Testis (tissue), 3 donors: ENCODE measurements around the gene STXBP5. TPM values are rescaled to one million over a fixed set of nuclear protein-coding genes. Genes with fewer than 3 reads are reported as not detected.

Experiments used
- DNase-seq: peaks from one replicate; pipeline ENCODE4 v3.0.0-alpha.2; 2019
- H3K27ac ChIP-seq, 2 donors: fragments of 200-600 bp; sonication (generic); one replicate each; pipeline ENCODE4 v1.5.1; 2019
- H3K27me3 ChIP-seq: fragments of 200-600 bp; sonication (generic); one replicate; pipeline ENCODE4 v1.5.1; 2019
- H3K36me3 ChIP-seq: fragments of 200-600 bp; sonication (generic); one replicate; pipeline ENCODE4 v1.5.1; 2017; ENCODE audit warnings: low read depth; ENCODE audit errors: missing control alignments
- H3K4me1 ChIP-seq: fragments of 200-600 bp; sonication (generic); one replicate; pipeline ENCODE4 v1.5.1; 2019
- H3K4me3 ChIP-seq, 2 donors: fragments of 200-600 bp; sonication (generic); one replicate each; pipeline ENCODE4 v1.5.1; 2017 to 2019
- H3K9me3 ChIP-seq: fragments of 200-600 bp; sonication (generic); one replicate; pipeline ENCODE4 v1.5.1; 2017
- CTCF ChIP-seq, 3 experiments: fragments of 450-650 bp in 2 of 3; fragments of 200-600 bp in 1 of 3; sonication (generic) in 1 of 3; IDR thresholded peaks; one replicate each; pipeline ENCODE4 v1.5.1; 2016 to 2019; ENCODE audit warnings: antibody characterized with exemption in 3 of 3, mild to moderate bottlenecking in 2 of 3, moderate library complexity in 1 of 3
- POLR2A ChIP-seq: fragments of 450-650 bp; IDR thresholded peaks from one replicate; pipeline ENCODE4 v1.6.1; 2017; ENCODE audit warnings: antibody characterized with exemption, mild to moderate bottlenecking, moderate library complexity
- WGBS, 2 donors: methylation state at CpG; one replicate each; pipeline ENCODE4 v1.1.5; 2018; 5-methylcytosine and 5-hydroxymethylcytosine counted together
- intact Hi-C: fragments of 100-400 bp; cut with DNase I; formaldehyde crosslinking; loops from one replicate; pipeline ENCODE4 v1.15.1; 2023; ENCODE audit warnings: low total_unique reads
- polyA plus RNA-seq: library from polyadenylated mRNA; stranded (reverse); fragments of 350-450 nt; fragmentation: Illumina TruSeq; extraction: RNeasy Lipid Tissue Mini Kit (QIAGEN cat#74804); gene quantifications from one replicate; pipeline ENCODE4 v1.2.3, GENCODE V29; 2014; ENCODE audit warnings: low read depth, low replicate concordance; ENCODE audit not compliant: insufficient read depth
- total RNA-seq, 2 donors: library from RNA; depleted of rRNA; stranded (reverse); fragments of >200 nt; gene quantifications; one replicate each; pipeline ENCODE4 v1.2.3, GENCODE V29; 2016

The STXBP5 gene
- total and polyA plus RNA-seq, 3 donors from 2014 or later, result 29.9 to 47.4 (median 43.5) TPM

GRCh38 chr6:147161253-147161973 lies 42.8 kb upstream of the STXBP5 start:
- H3K9me3 ChIP-seq, result no peaks in the 10 kb centered on the region
- no peak for DNase-seq
- WGBS, 2 donors, result 89 to 93% methylated on average over 4 of the region's 4 CpGs
- H3K27me3 ChIP-seq, result no peaks in the 10 kb centered on the region
- no peak overlapping the region for H3K4me3 ChIP-seq
- intact Hi-C loops, result no loop called here
- no peaks in the 10 kb centered on the region for H3K36me3 ChIP-seq
- H3K27ac ChIP-seq, result no peak overlapping the region
- no peak for TF ChIP-seq CTCF (IDR thresholded peaks at IDR 0.05)
- TF ChIP-seq POLR2A, result no peak
- H3K4me1 ChIP-seq, result no peaks in the 10 kb centered on the region

- no peak for DNase-seq
- Histone ChIP-seq H3K9me3 (no peaks in the 10 kb centered on the region), H3K36me3 (no peaks in the 10 kb centered on the region), H3K4me3 (no peak overlapping the region), H3K4me1 (no peaks in the 10 kb centered on the region), H3K27me3 (no peaks in the 10 kb centered on the region), H3K27ac (no peak overlapping the region)
- TF ChIP-seq POLR2A (no peak), CTCF (IDR thresholded peaks at IDR 0.05) (no peak)
- intact Hi-C loops, result no loop called here
- WGBS, 2 donors, result 87 to 96% methylated on average over 4 of the region's 4 CpGs
These were observed 42.2 kb upstream of the STXBP5 start for GRCh38 chr6:147161974-147162495.

GRCh38 chr6:147164761-147165160 lies 39.5 kb upstream of the STXBP5 start:
- H3K36me3 ChIP-seq, result no peaks in the 10 kb centered on the region
- intact Hi-C loops, result no loop called here
- no peaks in the 10 kb centered on the region for H3K27me3 ChIP-seq
- TF ChIP-seq POLR2A, result no peak
- TF ChIP-seq CTCF (IDR thresholded peaks at IDR 0.05), result no peak
- H3K27ac ChIP-seq, result no peak overlapping the region
- H3K4me3 ChIP-seq, result no peak overlapping the region
- no peaks in the 10 kb centered on the region for H3K9me3 ChIP-seq
- DNase-seq, result no peak
- no peaks in the 10 kb centered on the region for H3K4me1 ChIP-seq

GRCh38 chr6:147166360-147166944 lies 37.8 kb upstream of the STXBP5 start:
- WGBS, 2 donors, result 75 to 81% methylated on average over 2 of the region's 2 CpGs
- no peaks in the 10 kb centered on the region for H3K9me3 ChIP-seq
- H3K27ac ChIP-seq, result no peak overlapping the region
- H3K27me3 ChIP-seq, result no peaks in the 10 kb centered on the region
- no peaks in the 10 kb centered on the region for H3K36me3 ChIP-seq
- no peaks in the 10 kb centered on the region for H3K4me1 ChIP-seq
- H3K4me3 ChIP-seq, result no peak overlapping the region
- no peak for DNase-seq
- intact Hi-C loops, result no loop called here
- TF ChIP-seq CTCF (IDR thresholded peaks at IDR 0.05) (no peak), POLR2A (no peak)
